IPS-18c (cell line): ENCODE data around the gene ZC3H12C.

Experiments used
- H3K4me3 ChIP-seq: 2 replicates; pipeline ENCODE4 v1.7.0; 2013; ENCODE audit warnings: low read depth, mild to moderate bottlenecking, low read length, moderate library complexity; ENCODE audit not compliant: insufficient read depth
- H3K9me3 ChIP-seq: one replicate; pipeline ENCODE4 v1.6.1; 2013; ENCODE audit warnings: mild to moderate bottlenecking, low read length, moderate library complexity; ENCODE audit not compliant: control insufficient read depth, insufficient read depth

The ZC3H12C gene

GRCh38 chr11:110074499-110074898, 18.7 kb upstream of the ZC3H12C start:
- H3K9me3 ChIP-seq: no peaks in the 10 kb centered on the region
- no peak overlapping the region for H3K4me3 ChIP-seq

GRCh38 chr11:110075105-110075846, 17.9 kb upstream of the ZC3H12C start:
- Histone ChIP-seq H3K4me3 (no peak overlapping the region), H3K9me3 (no peaks in the 10 kb centered on the region)

- no peaks in the 10 kb centered on the region for H3K9me3 ChIP-seq
- H3K4me3 ChIP-seq: no peak overlapping the region
Observed at GRCh38 chr11:110075847-110076208, 17.4 kb upstream of the ZC3H12C start.

GRCh38 chr11:110076371-110076965, 16.7 kb upstream of the ZC3H12C start:
- Histone ChIP-seq H3K4me3 (no peak overlapping the region), H3K9me3 (no peaks in the 10 kb centered on the region)

GRCh38 chr11:110077346-110077745, 15.8 kb upstream of the ZC3H12C start:
- Histone ChIP-seq H3K4me3 (no peak overlapping the region), H3K9me3 (no peaks in the 10 kb centered on the region)

- H3K9me3 ChIP-seq: no peaks in the 10 kb centered on the region
- H3K4me3 ChIP-seq: no peak overlapping the region
Observed at GRCh38 chr11:110077831-110078325, 15.3 kb upstream of the ZC3H12C start.

GRCh38 chr11:110078923-110079544, 14.2 kb upstream of the ZC3H12C start:
- Histone ChIP-seq H3K9me3 (no peaks in the 10 kb centered on the region), H3K4me3 (no peak overlapping the region)

GRCh38 chr11:110079726-110080125, 13.5 kb upstream of the ZC3H12C start:
- Histone ChIP-seq H3K9me3 (no peaks in the 10 kb centered on the region), H3K4me3 (no peak overlapping the region)

GRCh38 chr11:110081462-110082376, 11.5 kb upstream of the ZC3H12C start:
- no peaks in the 10 kb centered on the region for H3K9me3 ChIP-seq

GRCh38 chr11:110082899-110083298, 10.3 kb upstream of the ZC3H12C start:
- Histone ChIP-seq H3K9me3 (no peaks in the 10 kb centered on the region), H3K4me3 (no peak overlapping the region)

More at GRCh38 chr11:110081462-110082376, 11.5 kb upstream of the ZC3H12C start:
- H3K4me3 ChIP-seq: no peak overlapping the region

GRCh38 chr11:110085255-110085838, 7.8 kb upstream of the ZC3H12C start:
- Histone ChIP-seq H3K9me3 (no peaks in the 10 kb centered on the region), H3K4me3 (no peak overlapping the region)

GRCh38 chr11:110086892-110087309, 6.3 kb upstream of the ZC3H12C start:
- Histone ChIP-seq H3K9me3 (no peaks in the 10 kb centered on the region), H3K4me3 (no peak overlapping the region)

GRCh38 chr11:110087812-110088534, 5.2 kb upstream of the ZC3H12C start:
- H3K4me3 ChIP-seq: no peak overlapping the region
- no peaks in the 10 kb centered on the region for H3K9me3 ChIP-seq

- no peaks in the 10 kb centered on the region for H3K9me3 ChIP-seq
- no peak overlapping the region for H3K4me3 ChIP-seq
Observed at GRCh38 chr11:110088535-110089344, 4.5 kb upstream of the ZC3H12C start.

- no peak overlapping the region for H3K4me3 ChIP-seq
- H3K9me3 ChIP-seq: no peaks in the 10 kb centered on the region
Observed at GRCh38 chr11:110089617-110090282, 3.4 kb upstream of the ZC3H12C start.
